Neural cell (in vitro differentiated cells): ENCODE results near the gene RAVER2. TPM values are rescaled to one million over a fixed set of nuclear protein-coding genes. Genes with fewer than 3 reads are reported as not detected.

Source experiments
- H2AFZ ChIP-seq: fragments of 200-600, 300-800 bp; sonication (generic), shearing (Covaris generic); 2 replicates; pipeline ENCODE4 v1.6.0; 2014; ENCODE audit warnings: low read depth, mild to moderate bottlenecking, antibody characterized with exemption, low read length, moderate library complexity
- H3F3A ChIP-seq: fragments of 200-600 bp; shearing (Covaris generic); 2 replicates; pipeline ENCODE4 v1.6.1; 2016; ENCODE audit warnings: mild to moderate bottlenecking, moderate library complexity, mixed read lengths, antibody characterized with exemption, low read length; ENCODE audit not compliant: insufficient read depth, poor library complexity, severe bottlenecking
- H3K27ac ChIP-seq: fragments of 200-600, 300-800 bp; sonication (generic), shearing (Covaris generic); 2 replicates; pipeline ENCODE4 v1.5.1; 2014; ENCODE audit warnings: mild to moderate bottlenecking, low read length, moderate library complexity
- H3K27me3 ChIP-seq: fragments of 300-800, 200-600 bp; sonication (generic), shearing (Covaris generic); 2 replicates; pipeline ENCODE4 v1.6.0; 2014; ENCODE audit warnings: mild to moderate bottlenecking, low read depth, low read length, moderate library complexity; ENCODE audit not compliant: insufficient read depth
- H3K36me3 ChIP-seq: fragments of 300-800, 200-600 bp; sonication (generic), shearing (Covaris generic); 2 replicates; pipeline ENCODE4 v1.5.1; 2014; ENCODE audit warnings: mild to moderate bottlenecking, antibody characterized with exemption, low read length, moderate library complexity; ENCODE audit not compliant: insufficient read depth
- H3K4me2 ChIP-seq: fragments of 300-800, 200-600 bp; sonication (generic), shearing (Covaris generic); 2 replicates; pipeline ENCODE4 v1.6.0; 2014; ENCODE audit warnings: mild to moderate bottlenecking, low read length
- H3K4me3 ChIP-seq: fragments of 300-800, 200-600 bp; sonication (generic), shearing (Covaris generic); 2 replicates; pipeline ENCODE4 v1.5.1; 2014; ENCODE audit warnings: mild to moderate bottlenecking, low read length, moderate library complexity
- H3K79me2 ChIP-seq: fragments of 200-600 bp; shearing (Covaris generic); replicated peaks from 2 replicates; pipeline ENCODE4 v1.6.0; 2014; ENCODE audit warnings: mild to moderate bottlenecking, low read length, moderate library complexity; ENCODE audit not compliant: insufficient read depth
- H3K9ac ChIP-seq: fragments of 300-800, 200-600 bp; sonication (generic), shearing (Covaris generic); 2 replicates; pipeline ENCODE4 v1.6.1; 2016; ENCODE audit warnings: mild to moderate bottlenecking, low read length, mixed read lengths
- H3K9me2 ChIP-seq: fragments of 200-600 bp; shearing (Covaris generic); 2 replicates; pipeline ENCODE4 v1.6.1; 2016; ENCODE audit warnings: mild to moderate bottlenecking, low read length, mixed read lengths; ENCODE audit not compliant: insufficient read depth
- H3K9me3 ChIP-seq: fragments of 200-600, 300-800 bp; sonication (generic), shearing (Covaris generic); 2 replicates; pipeline ENCODE4 v1.6.1; 2016; ENCODE audit warnings: mild to moderate bottlenecking, mixed run types, low read length, moderate library complexity, mixed read lengths
- H4K20me1 ChIP-seq: fragments of 200-600 bp; shearing (Covaris generic); 2 replicates; pipeline ENCODE4 v1.6.1; 2016; ENCODE audit warnings: mild to moderate bottlenecking, mixed run types; ENCODE audit not compliant: insufficient read depth
- CTCF ChIP-seq: fragments of 450-650 bp; IDR thresholded peaks from 2 replicates; pipeline ENCODE4 v1.5.1; 2014; ENCODE audit warnings: antibody characterized with exemption, mild to moderate bottlenecking, moderate library complexity; ENCODE audit not compliant: poor library complexity, severe bottlenecking
- EP300 ChIP-seq: fragments of 450-650 bp; conservative IDR thresholded peaks from 2 replicates; pipeline ENCODE4 v1.6.1; 2014; ENCODE audit warnings: antibody characterized with exemption, mild to moderate bottlenecking, moderate library complexity; ENCODE audit not compliant: poor library complexity, severe bottlenecking
- EZH2 ChIP-seq: fragments of 200-600, 300-800 bp; shearing (Covaris generic), sonication (generic); IDR thresholded peaks from 2 replicates; pipeline ENCODE4 v1.6.1; 2014; ENCODE audit warnings: antibody characterized with exemption, low read length, borderline replicate concordance, mild to moderate bottlenecking; ENCODE audit not compliant: insufficient read depth, poor library complexity, severe bottlenecking
- MXI1 ChIP-seq: fragments of 450-650 bp; conservative IDR thresholded peaks from 2 replicates; pipeline ENCODE4 v1.6.1; 2014; ENCODE audit warnings: antibody characterized with exemption, mild to moderate bottlenecking; ENCODE audit not compliant: poor library complexity, severe bottlenecking
- POLR2AphosphoS5 ChIP-seq: IDR thresholded peaks from 2 replicates; pipeline ENCODE4 v1.6.1; 2012
- RAD21 ChIP-seq: fragments of 450-650 bp; conservative IDR thresholded peaks from 2 replicates; pipeline ENCODE4 v1.6.1; 2014; ENCODE audit warnings: antibody characterized with exemption, mild to moderate bottlenecking, moderate library complexity
- REST ChIP-seq: IDR thresholded peaks from 2 replicates; pipeline ENCODE4 v1.6.1; 2012; ENCODE audit warnings: borderline replicate concordance
- SMC3 ChIP-seq: fragments of 450-650 bp; conservative IDR thresholded peaks from 2 replicates; pipeline ENCODE4 v1.6.1; 2014; ENCODE audit warnings: antibody characterized with exemption, mild to moderate bottlenecking, moderate library complexity; ENCODE audit not compliant: poor library complexity
- TAF1 ChIP-seq: IDR thresholded peaks from 2 replicates; pipeline ENCODE4 v1.6.1; 2012; ENCODE audit warnings: low read depth
- polyA plus RNA-seq: library from polyadenylated mRNA; depleted of rRNA; stranded (reverse); fragments of >200 nt; gene quantifications from 2 replicates; pipeline ENCODE4 v1.2.3, GENCODE V29; 2014

Gene RAVER2
- polyA plus RNA-seq, 1 donor from 2014 or later, result 8.1 TPM

GRCh38 chr1:64790832-64791487, 46.1 kb downstream of the RAVER2 start:
- Histone ChIP-seq H3K9me3 (no peaks in the 10 kb centered on the region), H3K9me2 (no peaks in the 10 kb centered on the region), H3K4me3 (no peak overlapping the region), H3K27me3 (no peaks in the 10 kb centered on the region), H2AFZ (no peak overlapping the region), H4K20me1 (no peaks in the 10 kb centered on the region), H3K27ac (no peak overlapping the region), H3F3A (no peaks in the 10 kb centered on the region), H3K79me2 (no peaks in the 10 kb centered on the region), H3K36me3 (no peaks in the 10 kb centered on the region), H3K4me2 (no peak overlapping the region), H3K9ac (no peak overlapping the region)
- TF ChIP-seq CTCF (no peak), EP300 (no peak), MXI1 (no peak), TAF1 (no peak)

- Histone ChIP-seq H3K27me3 (no peaks in the 10 kb centered on the region), H3K79me2 (no peaks in the 10 kb centered on the region), H2AFZ (no peak overlapping the region), H3K27ac (no peak overlapping the region), H3K9me3 (no peaks in the 10 kb centered on the region), H4K20me1 (no peaks in the 10 kb centered on the region), H3K36me3 (no peaks in the 10 kb centered on the region), H3K9me2 (no peaks in the 10 kb centered on the region), H3F3A (no peaks in the 10 kb centered on the region), H3K4me3 (no peak overlapping the region), H3K4me2 (no peak overlapping the region), H3K9ac (no peak overlapping the region)
- no peak for TF ChIP-seq SMC3
- TF ChIP-seq EP300, result no peak
- no peak for TF ChIP-seq MXI1
- TF ChIP-seq RAD21, result no peak
- TF ChIP-seq REST, result no peak
- TF ChIP-seq POLR2AphosphoS5, result no peak
- no peak for TF ChIP-seq EZH2
- TF ChIP-seq CTCF, result no peak
- TF ChIP-seq TAF1, result no peak
These were observed 54.0 kb downstream of the RAVER2 start for GRCh38 chr1:64798872-64799271.
